SKM-1 treated with dmso at 0.1 percent for 144 hours (cell line): Measurements from ENCODE around the gene THBD.

Experiments used
- DNase-seq: peaks from one replicate; lab custom pipeline; 2025; ENCODE audit not compliant: unreplicated experiment; lab: John Stamatoyannopoulos, UW

THBD gene

GRCh38 chr20:23037017-23037481 is 12.4 kb downstream of the THBD start:
- no peak for DNase-seq

- no peak for DNase-seq
Observed at GRCh38 chr20:23036371-23036770, 13.1 kb downstream of the THBD start.

- no peak for DNase-seq
Observed at GRCh38 chr20:23035731-23036130, 13.7 kb downstream of the THBD start.

GRCh38 chr20:23034721-23035671 is 14.5 kb downstream of the THBD start, which contains the start of gene SSTR4:
Gene SSTR4 (plus strand): TSS chr20:23035312. CDS start chr20:23035484, 172 bp downstream.
- no peak for DNase-seq

GRCh38 chr20:23033918-23034317 is 15.6 kb downstream of the THBD start:
- no peak for DNase-seq

GRCh38 chr20:23032750-23033078 is 16.8 kb downstream of the THBD start:
- no peak for DNase-seq

GRCh38 chr20:23032056-23032749 is 17.3 kb downstream of the THBD start:
- DNase-seq: no peak

- no peak for DNase-seq
Observed at GRCh38 chr20:23031346-23031745, 18.1 kb downstream of the THBD start.

- no peak for DNase-seq
Observed at GRCh38 chr20:23029324-23029723, 20.1 kb downstream of the THBD start.

GRCh38 chr20:23028392-23028791 is 21.1 kb downstream of the THBD start:
- no peak for DNase-seq

- peak; percentile 67 for DNase-seq
Observed at GRCh38 chr20:23027721-23028120, 21.8 kb downstream of the THBD start.

GRCh38 chr20:23025503-23025902 is 24.0 kb downstream of the THBD start:
- peak; percentile 84 for DNase-seq

- no peak for DNase-seq
Observed at GRCh38 chr20:23024701-23025100, 24.8 kb downstream of the THBD start.

GRCh38 chr20:23023621-23024177 is 25.8 kb downstream of the THBD start:
- DNase-seq: no peak

GRCh38 chr20:23022849-23023248 is 26.6 kb downstream of the THBD start:
- no peak for DNase-seq

GRCh38 chr20:23021951-23022350 is 27.5 kb downstream of the THBD start:
- no peak for DNase-seq

- no peak for DNase-seq
Observed at GRCh38 chr20:23021541-23021940, 27.9 kb downstream of the THBD start.

GRCh38 chr20:23020230-23021018 is 29.0 kb downstream of the THBD start:
- DNase-seq: no peak

- DNase-seq: no peak
Observed at GRCh38 chr20:23019403-23019802, 30.1 kb downstream of the THBD start.

- DNase-seq: no peak
Observed at GRCh38 chr20:23018941-23019340, 30.5 kb downstream of the THBD start.

- no peak for DNase-seq
Observed at GRCh38 chr20:23018432-23018831, 31.0 kb downstream of the THBD start.
